H9 (cell line): ENCODE results near the gene MTMR1. TPM values are rescaled to one million over a fixed set of nuclear protein-coding genes. Genes with fewer than 3 reads are reported as not detected.
A peak's percentile ranks its signal among the peaks of the same experiment; 100 is the strongest.

Experiments used
- DNase-seq: peaks from one replicate; pipeline ENCODE4 v3.0.0-alpha.2; 2017
- H2AFZ ChIP-seq: one replicate; pipeline ENCODE4 v1.6.1; 2013; ENCODE audit warnings: mild to moderate bottlenecking, low read length, control low read depth, moderate library complexity
- H2AK5ac ChIP-seq: 2 replicates; pipeline ENCODE4 v1.6.1; 2013; ENCODE audit warnings: low read length, control low read depth, mixed read lengths; ENCODE audit not compliant: insufficient read length
- H2BK120ac ChIP-seq: one replicate; pipeline ENCODE4 v1.6.1; 2013; ENCODE audit warnings: low read depth, mild to moderate bottlenecking, low read length, control low read depth, inconsistent platforms; ENCODE audit not compliant: poor library complexity, severe bottlenecking
- H2BK12ac ChIP-seq: 2 replicates; pipeline ENCODE4 v1.6.1; 2013; ENCODE audit warnings: low read length, control low read depth, mixed read lengths, low read depth; ENCODE audit not compliant: insufficient read length
- H2BK15ac ChIP-seq: 2 replicates; pipeline ENCODE4 v1.6.1; 2013; ENCODE audit warnings: low read depth, low read length, control low read depth
- H2BK20ac ChIP-seq: one replicate; pipeline ENCODE4 v1.6.1; 2013; ENCODE audit warnings: low read depth, mild to moderate bottlenecking, low read length, control low read depth, inconsistent platforms; ENCODE audit not compliant: poor library complexity, severe bottlenecking
- H2BK5ac ChIP-seq: 2 replicates; pipeline ENCODE4 v1.6.1; 2013; ENCODE audit warnings: low read length, control low read depth, mixed read lengths; ENCODE audit not compliant: insufficient read length
- H3K14ac ChIP-seq: 2 replicates; pipeline ENCODE4 v1.6.1; 2013; ENCODE audit warnings: low read length, control low read depth; ENCODE audit not compliant: insufficient read depth
- H3K18ac ChIP-seq: 2 replicates; pipeline ENCODE4 v1.6.1; 2013; ENCODE audit warnings: low read depth, mild to moderate bottlenecking, mixed read lengths, low read length, control low read depth; ENCODE audit not compliant: insufficient read length
- H3K23ac ChIP-seq: 2 replicates; pipeline ENCODE4 v1.6.1; 2013; ENCODE audit warnings: low read length, control low read depth, mixed read lengths, low read depth; ENCODE audit not compliant: insufficient read length
- H3K23me2 ChIP-seq: 2 replicates; pipeline ENCODE4 v1.6.1; 2013; ENCODE audit warnings: low read depth, mild to moderate bottlenecking, mixed read lengths, low read length, control low read depth; ENCODE audit not compliant: insufficient read length, poor library complexity, severe bottlenecking
- H3K27ac ChIP-seq: 2 replicates; pipeline ENCODE4 v1.5.1; 2013; ENCODE audit warnings: low read length, control low read depth, mixed read lengths, low read depth; ENCODE audit not compliant: insufficient read length
- H3K27me3 ChIP-seq: 2 replicates; pipeline ENCODE4 v1.6.1; 2013; ENCODE audit warnings: low read length, control low read depth, inconsistent platforms; ENCODE audit not compliant: insufficient read depth
- H3K4ac ChIP-seq: 2 replicates; pipeline ENCODE4 v1.6.1; 2013; ENCODE audit warnings: low read depth, mild to moderate bottlenecking, control low read depth, inconsistent platforms, low read length, moderate library complexity
- H3K4me1 ChIP-seq: 2 replicates; pipeline ENCODE4 v1.6.1; 2013; ENCODE audit warnings: low read length, control low read depth, inconsistent platforms; ENCODE audit not compliant: insufficient read depth
- H3K4me2 ChIP-seq: 2 replicates; pipeline ENCODE4 v1.6.1; 2013; ENCODE audit warnings: low read length, control low read depth, mixed read lengths; ENCODE audit not compliant: insufficient read length, insufficient read depth
- H3K56ac ChIP-seq: 2 replicates; pipeline ENCODE4 v1.6.1; 2013; ENCODE audit warnings: low read depth, mild to moderate bottlenecking, mixed read lengths, low read length, control low read depth; ENCODE audit not compliant: insufficient read length
- H3K79me1 ChIP-seq: 2 replicates; pipeline ENCODE4 v1.6.1; 2013; ENCODE audit warnings: low read depth, mild to moderate bottlenecking, moderate library complexity, low read length, control low read depth, inconsistent platforms; ENCODE audit not compliant: insufficient read depth, poor library complexity, severe bottlenecking
- H3K79me2 ChIP-seq: 2 replicates; pipeline ENCODE4 v1.6.1; 2013; ENCODE audit warnings: low read length, control low read depth, inconsistent platforms; ENCODE audit not compliant: insufficient read depth
- H3K9ac ChIP-seq: 2 replicates; pipeline ENCODE4 v1.6.1; 2013; ENCODE audit warnings: low read length, control low read depth, mixed read lengths; ENCODE audit not compliant: insufficient read length; ENCODE audit errors: extremely low read depth
- H3K9me3 ChIP-seq: one replicate; pipeline ENCODE4 v1.6.1; 2013; ENCODE audit warnings: low read depth, low read length, inconsistent platforms; ENCODE audit not compliant: control insufficient read depth
- H3T11ph ChIP-seq: one replicate; pipeline ENCODE4 v1.6.1; 2013; ENCODE audit warnings: mild to moderate bottlenecking, low read length, control low read depth, inconsistent platforms
- H4K20me1 ChIP-seq: one replicate; pipeline ENCODE4 v1.6.1; 2013; ENCODE audit not compliant: control insufficient read depth, insufficient read length, insufficient read depth
- H4K5ac ChIP-seq: 2 replicates; pipeline ENCODE4 v1.6.1; 2013; ENCODE audit warnings: low read depth, mild to moderate bottlenecking, mixed read lengths, low read length, control low read depth; ENCODE audit not compliant: insufficient read length
- H4K8ac ChIP-seq: replicated peaks from 2 replicates; pipeline ENCODE4 v1.6.1; 2013; ENCODE audit warnings: low read length, control low read depth, mixed read lengths, low read depth; ENCODE audit not compliant: insufficient read length
- H4K91ac ChIP-seq: 2 replicates; pipeline ENCODE4 v1.6.1; 2013; ENCODE audit warnings: low read depth, mild to moderate bottlenecking, moderate library complexity, mixed read lengths, low read length, control low read depth; ENCODE audit not compliant: insufficient read length
- H3K27ac Mint-ChIP-seq, 3 experiments: 2 replicates in 2 of 3; 3 replicates in 1 of 3; pipeline ENCODE4 v1.8.0; 2020 to 2021; ENCODE audit warnings: mixed read lengths in 3 of 3, mild to moderate bottlenecking in 1 of 3, moderate library complexity in 1 of 3
- H3K27me3 Mint-ChIP-seq: 2 replicates; pipeline ENCODE4 v1.8.0; 2021; ENCODE audit warnings: low read depth, mild to moderate bottlenecking, moderate library complexity, mixed read lengths
- H3K36me3 Mint-ChIP-seq, 3 experiments: 2 replicates in 2 of 3; 3 replicates in 1 of 3; pipeline ENCODE4 v1.8.0; 2020 to 2021; ENCODE audit warnings: low read depth in 3 of 3, mixed read lengths in 3 of 3; ENCODE audit not compliant: insufficient read depth in 1 of 3
- H3K4me1 Mint-ChIP-seq, 2 experiments: 2 replicates each; pipeline ENCODE4 v1.8.0; 2020; ENCODE audit warnings: mixed read lengths in 2 of 2
- H3K4me3 Mint-ChIP-seq, 2 experiments: 2 replicates in 1 of 2; 3 replicates in 1 of 2; pipeline ENCODE4 v1.8.0; 2020 to 2021; ENCODE audit warnings: mild to moderate bottlenecking in 2 of 2, mixed read lengths in 2 of 2, moderate library complexity in 1 of 2
- H3K9me3 Mint-ChIP-seq, 2 experiments: 2 replicates in 1 of 2; 3 replicates in 1 of 2; pipeline ENCODE4 v1.8.0; 2020; ENCODE audit warnings: mild to moderate bottlenecking in 2 of 2, mixed read lengths in 2 of 2, moderate library complexity in 1 of 2
- CTCF ChIP-seq: fragments of 200-600 bp; sonication (generic); conservative IDR thresholded peaks from 3 replicates; pipeline ENCODE4 v1.8.0; 2021; ENCODE audit warnings: antibody characterized with exemption, mild to moderate bottlenecking
- WGBS: extraction: QIAGEN DNeasy Blood & Tissue Kit; methylation state at CpG from one replicate; pipeline ENCODE4 v1.1.7; 2013; ENCODE audit warnings: missing lambda C conversion rate, low lambda C conversion rate, mixed read lengths; ENCODE audit not compliant: insufficient read length; ENCODE audit errors: extremely low coverage; 5-methylcytosine and 5-hydroxymethylcytosine counted together
- long read RNA-seq: library from polyadenylated mRNA; unstranded; transcript quantifications from one replicate; pipeline ENCODE4 v2.0.0, GENCODE V29; 2020
- total RNA-seq: library from RNA; stranded (reverse); gene quantifications from 2 replicates; pipeline ENCODE4 v1.2.1, GENCODE V29; 2021

MTMR1 gene
- 25.2 and 26.1 TPM in 2 replicates for total RNA-seq
- long read RNA-seq, partial matches to known transcripts = 1 of 4 reads
- long read RNA-seq, other reads (novel, unspliced or antisense) = 3 of 4 reads

GRCh38 chrX:150692831-150693724 is at the start of gene MTMR1:
Gene MTMR1, plus strand, starts transcription at chrX:150693396. Its CDS starts 135 bp downstream, at chrX:150693531.
- Histone ChIP-seq H3K56ac (no peak within 1 kb of the TSS), H2AFZ (peak within 1 kb of the TSS; percentile 75), H3K27ac (no peak within 1 kb of the TSS), H2BK12ac (no peak within 1 kb of the TSS), H3K4me1 (peaks cover 2% of the 10 kb centered on the region; the same call in 1 of the 2 replicates), H3K79me1 (no peaks in the 10 kb centered on the region), H2BK15ac (no peak within 1 kb of the TSS), H2BK20ac (no peak within 1 kb of the TSS), H3K23ac (no peak within 1 kb of the TSS), H3K9ac (peak within 1 kb of the TSS; percentile 65), H3K27me3 (no peaks in the 10 kb centered on the region), H2AK5ac (no peak within 1 kb of the TSS), H3K18ac (peak within 1 kb of the TSS; percentile 50), H2BK5ac (no peak within 1 kb of the TSS), H3K9me3 (peaks cover 6% of the 10 kb centered on the region), H4K5ac (no peak within 1 kb of the TSS), H4K8ac (no peak within 1 kb of the TSS), H4K91ac (no peak within 1 kb of the TSS), H3T11ph (no peak within 1 kb of the TSS), H3K4ac (no peak within 1 kb of the TSS), H2BK120ac (no peak within 1 kb of the TSS), H3K4me2 (peak within 1 kb of the TSS; percentile 82), H3K23me2 (peaks cover 9% of the 10 kb centered on the region), H3K14ac (no peak within 1 kb of the TSS; the same call in 1 of the 2 replicates), H3K79me2 (no peaks in the 10 kb centered on the region; the same call in 1 of the 2 replicates), H4K20me1 (no peaks in the 10 kb centered on the region)
- TF ChIP-seq CTCF = no peak
- Mint-ChIP-seq H3K27ac (no peak within 1 kb of the TSS; a peak in 1 of 7 replicates), H3K4me1 (peaks cover 20 to 21% of the 10 kb centered on the region in 2 experiments), H3K36me3 (peaks cover 8 to 28% (median 15%) of the 10 kb centered on the region in 3 experiments; a peak in 6 of 7 replicates), H3K4me3 (peak within 1 kb of the TSS; percentile 73 to 80), H3K27me3 (peaks cover 2% of the 10 kb centered on the region; the same call in 1 of the 2 replicates), H3K9me3 (peaks cover 75 to 80% of the 10 kb centered on the region in 2 experiments)
- no peak for DNase-seq
- no CpG with 5 or more reads among the region's 92 CpGs for WGBS
